Activated gamma-delta T cell (primary cell): ENCODE measurements around the gene HDAC5.

Experiments used
- DNase-seq: peaks from one replicate; lab custom pipeline; 2025; lab: John Stamatoyannopoulos, UW

Gene HDAC5

GRCh38 chr17:44029736-44030135 is 93.7 kb downstream of the HDAC5 start:
- DNase-seq: no peak
